Measurements from ENCODE around the gene CYTH3. TPM values are rescaled to one million over a fixed set of nuclear protein-coding genes. Genes with fewer than 3 reads are reported as not detected.

The CYTH3 gene
- total and polyA plus RNA-seq, 8 donors, result 3.4 to 12.5 (median 4.5) TPM

GRCh38 chr7:6274743-6275142, 2.3 kb upstream of the CYTH3 start:
- 68 to 84% methylated on average over 2 of the region's 2 CpGs for WGBS, 2 donors
- TF ChIP-seq CTCF (IDR thresholded peaks at IDR 0.05), result no peak
- no peak for ATAC-seq
- DNase-seq, result no peak
- no peak for FAIRE-seq
- intact Hi-C loops (cut with DNase I), result no loop called here
- Histone ChIP-seq H3K36me3 (no peaks in the 10 kb centered on the region), H3K4me1 (peaks cover 0 to 9% (median 7%) of the 10 kb centered on the region in 3 donors), H3K27me3 (no peaks in the 10 kb centered on the region), H3K27ac (no peak overlapping the region), H3K9me3 (no peaks in the 10 kb centered on the region), H3K4me3 (no peak overlapping the region)

GRCh38 chr7:6273917-6274630, 1.6 kb upstream of the CYTH3 start:
- peaks cover 0 to 9% (median 8%) of the 10 kb centered on the region in 3 donors for H3K4me1 ChIP-seq
- intact Hi-C loops (cut with DNase I), result no loop called here
- no peak overlapping the region for H3K27ac ChIP-seq
- no peak for FAIRE-seq
- no peaks in the 10 kb centered on the region for H3K9me3 ChIP-seq
- DNase-seq, result no peak
- 85 to 89% methylated on average over 11 of the region's 11 CpGs for WGBS, 2 donors
- ATAC-seq, result no peak
- no peak for TF ChIP-seq CTCF (IDR thresholded peaks at IDR 0.05)
- H3K27me3 ChIP-seq, result no peaks in the 10 kb centered on the region
- H3K36me3 ChIP-seq, result no peaks in the 10 kb centered on the region
- H3K4me3 ChIP-seq, result no peak overlapping the region

GRCh38 chr7:6273380-6273837, 985 bp upstream of the CYTH3 start:
- FAIRE-seq, result no peak
- Histone ChIP-seq H3K36me3 (no peaks in the 10 kb centered on the region), H3K27me3 (no peaks in the 10 kb centered on the region), H3K4me1 (peaks cover 0 to 15% (median 9%) of the 10 kb centered on the region in 3 donors), H3K4me3 (no peak overlapping the region), H3K9me3 (no peaks in the 10 kb centered on the region), H3K27ac (no peak overlapping the region)
- peak in 5 of 6 donors; percentile 42 to 62 (median 59) for DNase-seq
- peak in 3 of 4 donors; percentile 4 to 22 (median 8) for ATAC-seq
- 27 to 32% methylated on average over 6 of the region's 6 CpGs for WGBS, 2 donors
- intact Hi-C loops (cut with DNase I), result no loop called here
- no peak for TF ChIP-seq CTCF (IDR thresholded peaks at IDR 0.05)

GRCh38 chr7:6271694-6272440, 557 bp downstream of the CYTH3 start:
- intact Hi-C loops (cut with DNase I), result no loop called here
- Histone ChIP-seq H3K27ac (no peak overlapping the region), H3K27me3 (no peaks in the 10 kb centered on the region), H3K4me1 (peaks cover 0 to 16% (median 9%) of the 10 kb centered on the region in 3 donors), H3K36me3 (no peaks in the 10 kb centered on the region), H3K4me3 (peak overlapping the region; percentile 78 to 92 (median 86)), H3K9me3 (no peaks in the 10 kb centered on the region)
- no peak for TF ChIP-seq CTCF (IDR thresholded peaks at IDR 0.05)
- no peak for FAIRE-seq
- WGBS, 2 donors, result 0 to 1% methylated on average over 59 to 74 of the region's 74 CpGs
- peak; percentile 16 to 64 (median 38) for DNase-seq
- peak in 3 of 4 donors; percentile 27 to 34 (median 28) for ATAC-seq
